ENCODE measurements around the gene CAMSAP3. TPM values are rescaled to one million over a fixed set of nuclear protein-coding genes. Genes with fewer than 3 reads are reported as not detected.

Gene CAMSAP3
- total RNA-seq, 1 donor from 2014 or later = 26.5 TPM

DNA sequence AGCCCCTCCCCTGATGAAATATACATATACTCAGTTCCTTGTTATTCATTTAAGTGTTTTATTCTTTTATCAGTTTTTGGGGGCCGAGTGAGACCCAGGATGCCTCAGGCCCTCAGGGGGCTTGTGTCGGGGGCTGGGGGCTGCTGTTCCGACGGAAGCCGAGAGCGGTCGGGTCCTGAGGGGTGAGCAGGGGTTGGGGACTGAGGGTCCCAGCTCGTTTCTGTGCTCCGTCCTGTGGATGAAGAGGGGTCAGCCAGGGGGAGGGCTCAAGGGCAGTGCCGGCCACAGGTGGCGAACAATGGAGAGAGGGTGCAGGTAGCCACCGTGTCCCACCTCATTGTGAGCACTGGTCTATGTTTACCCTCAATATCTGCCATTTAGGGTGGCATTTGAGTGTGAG lies 35.9 kb downstream of the CAMSAP3 start:
- Mint-ChIP-seq H3K4me1 (peaks cover 33% of the 10 kb centered on the region), H3K27me3 (ENCODE audit: low read depth) (peaks cover 17% of the 10 kb centered on the region), H3K4me3 (peak overlapping the region; percentile 44), H3K9me3 (no peaks in the 10 kb centered on the region), H3K36me3 (peaks cover 8% of the 10 kb centered on the region), H3K27ac (no peak overlapping the region)
- DNase-seq (ENCODE audit: low spot score in 2 of 2, unreplicated experiment in 2 of 2) = no peak
- TF ChIP-seq CTCF (IDR thresholded peaks at IDR 0.05; ENCODE audit: unreplicated experiment) = no peak

- Mint-ChIP-seq H3K9me3 (no peaks in the 10 kb centered on the region), H3K36me3 (peaks cover 4% of the 10 kb centered on the region), H3K27me3 (ENCODE audit: low read depth) (peaks cover 23% of the 10 kb centered on the region), H3K4me1 (peaks cover 33% of the 10 kb centered on the region), H3K4me3 (peak overlapping the region; percentile 28), H3K27ac (no peak overlapping the region)
- TF ChIP-seq CTCF (IDR thresholded peaks at IDR 0.05; ENCODE audit: unreplicated experiment) = no peak
- DNase-seq (ENCODE audit: low spot score in 2 of 2, unreplicated experiment in 2 of 2) = no peak
Observed at GRCh38 chr19:7632340-7633203, 36.9 kb downstream of the CAMSAP3 start.

GRCh38 chr19:7633698-7634097 lies 38.0 kb downstream of the CAMSAP3 start, which contains the start of gene PCP2:
Gene PCP2, minus strand, starts transcription at chr19:7633719. Its CDS starts 262 bp downstream, at chr19:7633457.
- Mint-ChIP-seq H3K4me3 (peak within 1 kb of the TSS; percentile 28), H3K27ac (no peak within 1 kb of the TSS), H3K27me3 (ENCODE audit: low read depth) (peaks cover 28% of the 10 kb centered on the region)

DNA sequence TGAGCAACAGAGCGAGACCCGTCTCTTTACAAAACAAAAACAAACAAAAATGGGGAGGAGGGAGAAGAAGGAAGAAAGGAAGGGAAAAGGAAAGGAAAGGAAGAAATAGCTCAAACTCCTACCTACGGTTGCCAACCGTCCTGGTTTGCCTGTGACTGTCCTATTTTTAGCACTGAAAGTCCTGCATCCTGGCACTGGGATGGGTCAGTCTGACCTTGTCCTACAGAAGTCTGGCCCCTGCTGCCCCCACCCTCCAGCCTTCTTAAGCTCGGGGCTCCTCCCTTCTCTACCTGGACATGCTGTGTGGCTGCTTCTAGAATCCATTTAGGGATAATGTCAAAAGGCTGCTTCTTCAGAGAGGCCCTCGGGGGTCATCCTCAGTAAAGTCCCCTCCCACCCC lies 40.0 kb downstream of the CAMSAP3 start:
- peak overlapping the region; percentile 72 for H3K4me3 Mint-ChIP-seq
- no peaks in the 10 kb centered on the region for H3K36me3 Mint-ChIP-seq
- no peak for DNase-seq (ENCODE audit: low spot score in 2 of 2, unreplicated experiment in 2 of 2)
- H3K9me3 Mint-ChIP-seq = no peaks in the 10 kb centered on the region
- TF ChIP-seq CTCF (IDR thresholded peaks at IDR 0.05; ENCODE audit: unreplicated experiment) = no peak
- no peak overlapping the region for H3K27ac Mint-ChIP-seq
- H3K4me1 Mint-ChIP-seq = peaks cover 6% of the 10 kb centered on the region
- peaks cover 31% of the 10 kb centered on the region for H3K27me3 Mint-ChIP-seq (ENCODE audit: low read depth)

More at GRCh38 chr19:7633698-7634097, 38.0 kb downstream of the CAMSAP3 start, which contains the start of gene PCP2:
- TF ChIP-seq CTCF (IDR thresholded peaks at IDR 0.05; ENCODE audit: unreplicated experiment) = no peak
- Mint-ChIP-seq H3K4me1 (peaks cover 24% of the 10 kb centered on the region), H3K36me3 (peaks cover 4% of the 10 kb centered on the region), H3K9me3 (no peaks in the 10 kb centered on the region)
- no peak for DNase-seq (ENCODE audit: low spot score in 2 of 2, unreplicated experiment in 2 of 2)

GRCh38 chr19:7636317-7636690 lies 40.6 kb downstream of the CAMSAP3 start:
- Mint-ChIP-seq H3K4me3 (peak overlapping the region; percentile 72), H3K4me1 (peaks cover 2% of the 10 kb centered on the region), H3K27me3 (ENCODE audit: low read depth) (peaks cover 31% of the 10 kb centered on the region), H3K27ac (no peak overlapping the region), H3K9me3 (no peaks in the 10 kb centered on the region), H3K36me3 (no peaks in the 10 kb centered on the region)
- no peak for DNase-seq (ENCODE audit: low spot score in 2 of 2, unreplicated experiment in 2 of 2)
- TF ChIP-seq CTCF (IDR thresholded peaks at IDR 0.05; ENCODE audit: unreplicated experiment) = no peak

Measured in mesothelial cell of epicardium (in vitro differentiated cells).